ENCODE measurements around the gene SLC24A3. TPM values are rescaled to one million over a fixed set of nuclear protein-coding genes. Genes with fewer than 3 reads are reported as not detected.

Gene SLC24A3
- total RNA-seq, 1 experiment from 2014 or later = 46.0 TPM

DNA sequence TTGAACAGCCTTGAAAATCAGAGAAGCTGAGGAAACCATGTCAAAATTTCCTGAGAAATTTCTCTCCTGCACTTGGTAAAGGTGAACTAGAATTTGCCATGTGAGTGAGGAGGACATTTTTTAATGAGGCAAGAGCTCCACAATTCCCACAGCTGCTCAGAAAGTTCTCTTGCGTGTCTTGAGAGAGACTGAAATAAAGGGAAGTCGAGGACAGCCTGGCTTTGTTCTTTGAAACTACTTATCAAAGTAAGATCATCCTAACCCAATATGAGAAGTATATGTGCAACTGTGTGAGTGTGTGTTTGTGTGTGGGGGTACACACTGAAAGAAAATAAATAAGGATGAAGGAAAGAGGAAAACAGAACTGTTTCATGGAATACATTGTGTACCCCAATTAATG, 163.4 kb downstream of the SLC24A3 start:
- Histone ChIP-seq H3K27me3 (replicated peaks; ENCODE audit: insufficient read depth, low read depth, low read length, poor library complexity) (no peaks in the 10 kb centered on the region), H3K9me3 (ENCODE audit: low read depth, low read length, poor library complexity, severe bottlenecking) (no peaks in the 10 kb centered on the region), H3K27ac (ENCODE audit: low read depth, low read length, poor library complexity, severe bottlenecking) (no peak overlapping the region), H3K4me1 (ENCODE audit: insufficient read depth, low read length, poor library complexity, severe bottlenecking) (peaks cover 33% of the 10 kb centered on the region), H3K36me3 (ENCODE audit: insufficient read depth, low read length, poor library complexity, severe bottlenecking) (no peaks in the 10 kb centered on the region), H3K4me3 (ENCODE audit: low read depth, low read length, poor library complexity, severe bottlenecking) (no peak overlapping the region)
- intact Hi-C loops (cut with micrococcal nuclease; ENCODE audit: unreplicated experiment) = no loop called here
- no peak for TF ChIP-seq EZH2 (IDR thresholded peaks at IDR 0.05; ENCODE audit: borderline replicate concordance, low read depth, low read length, poor library complexity, severe bottlenecking)
- TF ChIP-seq, protein P1, sequence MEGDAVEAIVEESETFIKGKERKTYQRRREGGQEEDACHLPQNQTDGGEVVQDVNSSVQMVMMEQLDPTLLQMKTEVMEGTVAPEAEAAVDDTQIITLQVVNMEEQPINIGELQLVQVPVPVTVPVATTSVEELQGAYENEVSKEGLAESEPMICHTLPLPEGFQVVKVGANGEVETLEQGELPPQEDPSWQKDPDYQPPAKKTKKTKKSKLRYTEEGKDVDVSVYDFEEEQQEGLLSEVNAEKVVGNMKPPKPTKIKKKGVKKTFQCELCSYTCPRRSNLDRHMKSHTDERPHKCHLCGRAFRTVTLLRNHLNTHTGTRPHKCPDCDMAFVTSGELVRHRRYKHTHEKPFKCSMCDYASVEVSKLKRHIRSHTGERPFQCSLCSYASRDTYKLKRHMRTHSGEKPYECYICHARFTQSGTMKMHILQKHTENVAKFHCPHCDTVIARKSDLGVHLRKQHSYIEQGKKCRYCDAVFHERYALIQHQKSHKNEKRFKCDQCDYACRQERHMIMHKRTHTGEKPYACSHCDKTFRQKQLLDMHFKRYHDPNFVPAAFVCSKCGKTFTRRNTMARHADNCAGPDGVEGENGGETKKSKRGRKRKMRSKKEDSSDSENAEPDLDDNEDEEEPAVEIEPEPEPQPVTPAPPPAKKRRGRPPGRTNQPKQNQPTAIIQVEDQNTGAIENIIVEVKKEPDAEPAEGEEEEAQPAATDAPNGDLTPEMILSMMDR (conservative IDR thresholded peaks at IDR 0.05; ENCODE audit: low read depth, low read length) = no peak
- BruUV-seq (replicated peaks) = no TSS peak
- DNase-seq (ENCODE audit: low spot score) = no peak
- ChIA-PET POLR2A (ENCODE audit: low non-redundant PET) (no interaction called here), CTCF (no interaction called here)

DNA sequence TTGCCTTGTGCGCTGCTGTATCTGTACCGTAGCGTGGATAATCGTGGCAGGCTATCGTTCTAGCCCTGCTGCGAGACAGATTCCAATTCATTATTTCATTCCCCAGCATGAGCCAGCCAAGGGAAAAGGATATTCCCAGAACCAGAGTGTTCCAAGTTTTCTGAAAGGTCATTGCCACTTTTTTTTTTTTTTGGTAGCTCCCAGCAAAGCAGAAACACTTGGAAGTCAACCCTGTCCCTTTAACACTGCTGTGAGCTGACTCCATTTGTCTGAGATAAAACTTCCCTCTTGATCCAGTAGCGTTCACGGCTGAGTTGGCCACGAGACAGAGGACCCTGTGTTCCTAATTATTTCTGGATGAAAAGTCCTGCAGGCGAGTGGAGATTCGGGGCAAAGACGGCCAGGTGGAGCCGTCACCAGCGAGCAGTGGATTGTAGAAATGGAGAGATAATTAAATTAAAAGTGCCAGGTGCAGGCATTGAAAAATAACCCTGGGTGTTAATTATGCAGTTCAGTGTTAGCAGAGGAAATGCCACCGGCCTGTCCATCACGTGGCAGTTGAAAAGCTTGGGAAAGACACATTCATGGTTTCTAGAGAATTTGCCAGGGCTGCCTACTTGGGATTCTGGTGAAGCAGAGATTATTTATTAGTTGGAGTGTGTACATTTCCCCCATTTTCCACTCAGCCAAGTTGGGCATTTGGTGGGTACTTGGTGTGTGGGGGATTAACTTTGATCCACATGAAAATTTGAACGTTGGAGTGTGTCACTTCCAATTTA, 164.2 kb downstream of the SLC24A3 start:
- no peak overlapping the region for H3K4me3 ChIP-seq (ENCODE audit: low read depth, low read length, poor library complexity, severe bottlenecking)
- no peak for DNase-seq (ENCODE audit: low spot score)
- no peaks in the 10 kb centered on the region for H3K9me3 ChIP-seq (ENCODE audit: low read depth, low read length, poor library complexity, severe bottlenecking)
- peaks cover 42% of the 10 kb centered on the region for H3K4me1 ChIP-seq (ENCODE audit: insufficient read depth, low read length, poor library complexity, severe bottlenecking)
- TF ChIP-seq EZH2 (IDR thresholded peaks at IDR 0.05; ENCODE audit: borderline replicate concordance, low read depth, low read length, poor library complexity, severe bottlenecking) = no peak
- TF ChIP-seq, protein P1 (conservative IDR thresholded peaks at IDR 0.05; ENCODE audit: low read depth, low read length) = no peak
- BruUV-seq (replicated peaks) = no TSS peak
- ChIA-PET POLR2A (ENCODE audit: low non-redundant PET) (no interaction called here), CTCF (no interaction called here)
- H3K27me3 ChIP-seq (replicated peaks; ENCODE audit: insufficient read depth, low read depth, low read length, poor library complexity) = no peaks in the 10 kb centered on the region
- H3K27ac ChIP-seq (ENCODE audit: low read depth, low read length, poor library complexity, severe bottlenecking) = no peak overlapping the region
- H3K36me3 ChIP-seq (ENCODE audit: insufficient read depth, low read length, poor library complexity, severe bottlenecking) = no peaks in the 10 kb centered on the region
- intact Hi-C loops (cut with micrococcal nuclease; ENCODE audit: unreplicated experiment) = no loop called here

DNA sequence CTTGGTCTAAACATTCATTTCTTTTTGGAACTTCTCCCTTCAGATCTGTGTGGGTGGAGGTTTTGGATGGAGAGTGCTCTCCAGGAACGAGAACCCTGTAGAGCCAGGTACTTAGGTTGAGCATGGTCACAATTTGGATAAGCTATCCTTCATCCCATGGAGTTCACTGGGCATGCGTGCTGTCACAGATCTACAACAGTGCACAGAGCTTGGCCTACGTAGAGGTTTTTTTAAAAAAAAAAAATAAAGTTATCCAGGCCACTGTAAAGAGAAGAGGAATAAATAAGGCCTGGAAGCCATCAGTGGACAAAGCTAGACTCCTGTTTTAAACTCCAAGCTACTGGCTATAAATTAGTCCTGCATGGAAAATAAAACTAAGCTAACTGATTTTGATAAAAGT, 165.6 kb downstream of the SLC24A3 start:
- Histone ChIP-seq H3K4me1 (ENCODE audit: insufficient read depth, low read length, poor library complexity, severe bottlenecking) (peaks cover 55% of the 10 kb centered on the region), H3K27me3 (replicated peaks; ENCODE audit: insufficient read depth, low read depth, low read length, poor library complexity) (no peaks in the 10 kb centered on the region), H3K36me3 (ENCODE audit: insufficient read depth, low read length, poor library complexity, severe bottlenecking) (no peaks in the 10 kb centered on the region), H3K9me3 (ENCODE audit: low read depth, low read length, poor library complexity, severe bottlenecking) (no peaks in the 10 kb centered on the region), H3K4me3 (ENCODE audit: low read depth, low read length, poor library complexity, severe bottlenecking) (no peak overlapping the region), H3K27ac (ENCODE audit: low read depth, low read length, poor library complexity, severe bottlenecking) (peak overlapping the region; percentile 9)
- ChIA-PET POLR2A (ENCODE audit: low non-redundant PET) (interaction anchor here (0.6 kb wide), 2 partner anchors 96 to 430 kb away, joined by 3 read pairs; no protein-coding TSS in a partner anchor), CTCF (no interaction called here)
- no peak for DNase-seq (ENCODE audit: low spot score)
- intact Hi-C loops (cut with micrococcal nuclease; ENCODE audit: unreplicated experiment) = no loop called here
- no TSS peak for BruUV-seq (replicated peaks)
- no peak for TF ChIP-seq EZH2 (IDR thresholded peaks at IDR 0.05; ENCODE audit: borderline replicate concordance, low read depth, low read length, poor library complexity, severe bottlenecking)
- TF ChIP-seq, protein P1 (conservative IDR thresholded peaks at IDR 0.05; ENCODE audit: low read depth, low read length) = no peak
